ENCODE data around the gene BICDL2.

DNA sequence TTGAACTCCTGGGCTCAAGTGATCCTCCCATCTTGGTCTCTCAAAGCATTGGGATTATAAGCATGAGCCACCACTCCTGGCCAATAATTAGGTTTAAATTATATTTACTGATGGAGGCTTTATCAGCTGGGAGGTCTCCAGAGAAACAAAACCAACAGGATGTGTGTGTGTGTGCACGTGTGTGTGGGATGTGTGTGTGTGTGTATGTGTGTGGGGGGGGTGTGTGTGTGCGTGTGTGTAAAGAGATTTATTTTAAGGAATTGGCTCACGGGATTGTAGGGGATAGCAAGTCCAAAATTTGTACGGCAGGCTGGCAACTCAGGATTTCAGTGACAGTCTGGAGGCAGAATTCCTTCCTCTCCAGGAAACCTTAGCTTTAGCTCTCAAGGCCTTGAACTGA is 14.3 kb upstream of the BICDL2 start:
- TF ChIP-seq, protein P1, sequence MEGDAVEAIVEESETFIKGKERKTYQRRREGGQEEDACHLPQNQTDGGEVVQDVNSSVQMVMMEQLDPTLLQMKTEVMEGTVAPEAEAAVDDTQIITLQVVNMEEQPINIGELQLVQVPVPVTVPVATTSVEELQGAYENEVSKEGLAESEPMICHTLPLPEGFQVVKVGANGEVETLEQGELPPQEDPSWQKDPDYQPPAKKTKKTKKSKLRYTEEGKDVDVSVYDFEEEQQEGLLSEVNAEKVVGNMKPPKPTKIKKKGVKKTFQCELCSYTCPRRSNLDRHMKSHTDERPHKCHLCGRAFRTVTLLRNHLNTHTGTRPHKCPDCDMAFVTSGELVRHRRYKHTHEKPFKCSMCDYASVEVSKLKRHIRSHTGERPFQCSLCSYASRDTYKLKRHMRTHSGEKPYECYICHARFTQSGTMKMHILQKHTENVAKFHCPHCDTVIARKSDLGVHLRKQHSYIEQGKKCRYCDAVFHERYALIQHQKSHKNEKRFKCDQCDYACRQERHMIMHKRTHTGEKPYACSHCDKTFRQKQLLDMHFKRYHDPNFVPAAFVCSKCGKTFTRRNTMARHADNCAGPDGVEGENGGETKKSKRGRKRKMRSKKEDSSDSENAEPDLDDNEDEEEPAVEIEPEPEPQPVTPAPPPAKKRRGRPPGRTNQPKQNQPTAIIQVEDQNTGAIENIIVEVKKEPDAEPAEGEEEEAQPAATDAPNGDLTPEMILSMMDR (IDR thresholded peaks at IDR 0.05) = no peak
- TF ChIP-seq POLR2A (IDR thresholded peaks at IDR 0.05; ENCODE audit: low read depth) = no peak
- no peak for TF ChIP-seq POLR2AphosphoS5 (IDR thresholded peaks at IDR 0.05)

Measured in esophagus muscularis mucosa (tissue), 3 donors.